SK-N-MC (cell line): Measurements from ENCODE around the gene SH3RF1.
"Not testable (repeated sequence)": the region's sequence is repeated elsewhere in the genome, so short reads cannot be mapped to it uniquely, and the experiment has no call there.

ENCODE experiments used
- FOXP2 ChIP-seq: optimal IDR thresholded peaks from 2 replicates; pipeline ENCODE3; 2011; ENCODE audit warnings: mild to moderate bottlenecking, moderate library complexity; ENCODE audit not compliant: insufficient read depth; ENCODE audit errors: extremely low read length, control extremely low read depth
- POLR2AphosphoS5 ChIP-seq: IDR thresholded peaks from 2 replicates; pipeline ENCODE4 v1.6.1; 2012; ENCODE audit warnings: mild to moderate bottlenecking, low read depth, low read length, borderline replicate concordance

DNA sequence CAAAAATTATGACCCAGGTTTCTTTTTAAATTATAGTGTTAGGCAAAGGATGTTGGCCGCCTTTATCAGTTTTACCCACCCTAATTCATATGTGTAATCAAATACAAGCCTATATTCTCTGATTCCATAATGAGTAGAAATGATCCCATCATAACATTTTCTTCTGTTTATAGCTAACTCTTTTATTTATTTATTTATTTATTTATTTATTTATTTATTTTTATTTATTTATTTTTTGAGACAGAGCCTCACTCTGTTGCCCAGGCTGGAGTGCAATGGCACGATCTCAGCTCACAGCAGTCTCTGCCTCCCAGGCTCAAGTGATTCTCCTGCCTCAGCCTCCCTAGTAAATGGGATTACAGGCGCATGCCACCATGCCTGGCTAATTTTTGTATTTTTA, 7.1 kb upstream of the SH3RF1 start:
- TF ChIP-seq POLR2AphosphoS5, FOXP2: not testable (repeated sequence)
